Endothelial cell of umbilical vein (primary cell): ENCODE data around the gene GYG1. TPM values are rescaled to one million over a fixed set of nuclear protein-coding genes. Genes with fewer than 3 reads are reported as not detected.

Source experiments
- BruUV-seq: library from RNA; stranded (reverse); fragments of 400-500 nt; replicated peaks from 2 replicates; lab custom pipeline; 2021; lab: Mats Ljungman, UMichigan
- CTCF ChIA-PET: fragments of 300-600, 350-600 bp; sonication (Branson Sonifier 250); formaldehyde crosslinking; loops from one replicate; lab custom pipeline; 2021; ENCODE audit warnings: antibody characterized with exemption, inconsistent platforms; lab: Charles Lee
- POLR2A ChIA-PET: fragments of 300-600, 350-600 bp; sonication (Branson Sonifier 250); formaldehyde crosslinking; loops from one replicate; lab custom pipeline; 2021; ENCODE audit warnings: antibody characterized with exemption, inconsistent platforms; lab: Charles Lee
- DNase-seq: peaks from one replicate; pipeline ENCODE4 v3.0.0-alpha.2; 2011; ENCODE audit warnings: low read depth, low spot score
- FAIRE-seq: peaks from 2 replicates; lab custom pipeline; 2011; peaks lifted over from hg19 to GRCh38; lab: Jason Lieb, UNC
- H2AFZ ChIP-seq: 2 replicates; pipeline ENCODE4 v1.6.0; 2012; ENCODE audit warnings: low read depth, low read length, control low read depth, inconsistent platforms
- H3K27ac ChIP-seq: 2 replicates; pipeline ENCODE4 v1.5.1; 2011; ENCODE audit warnings: low read depth, mild to moderate bottlenecking, control low read depth, low read length, moderate library complexity; ENCODE audit not compliant: insufficient read depth
- H3K27me3 ChIP-seq, 2 experiments: 2 replicates each; pipeline versions ENCODE4 v1.6.0 to v1.6.1; 2011; ENCODE audit warnings: low read length in 2 of 2, mixed read lengths in 1 of 2; ENCODE audit not compliant: control insufficient read depth in 2 of 2, insufficient read depth in 2 of 2
- H3K36me3 ChIP-seq, 2 experiments: 2 replicates in 1 of 2; 3 replicates in 1 of 2; pipeline ENCODE4 v1.5.1; 2011; ENCODE audit warnings: low read length in 2 of 2, mild to moderate bottlenecking in 1 of 2, moderate library complexity in 1 of 2; ENCODE audit not compliant: control insufficient read depth in 2 of 2, insufficient read depth in 2 of 2; ENCODE audit errors: extremely low read depth in 1 of 2
- H3K4me1 ChIP-seq: 3 replicates; pipeline ENCODE4 v1.5.1; 2011; ENCODE audit warnings: mild to moderate bottlenecking, low read length; ENCODE audit not compliant: control insufficient read depth, insufficient read depth; ENCODE audit errors: extremely low read depth
- H3K4me2 ChIP-seq: 2 replicates; pipeline ENCODE4 v1.6.1; 2011; ENCODE audit warnings: low read length, control low read depth, mixed read lengths; ENCODE audit not compliant: insufficient read depth
- H3K4me3 ChIP-seq, 3 experiments: fragments of 200-600 bp in 1 of 3; sonication (generic), shearing (Covaris generic) in 1 of 3; replicated peaks in 1 of 3; 2 replicates each; pipeline ENCODE4 v1.5.1; 2011 to 2016; ENCODE audit warnings: control low read depth in 3 of 3, low read length in 3 of 3, mild to moderate bottlenecking in 2 of 3, inconsistent platforms in 1 of 3, low read depth in 1 of 3, moderate library complexity in 1 of 3; ENCODE audit not compliant: insufficient read depth in 1 of 3
- H3K79me2 ChIP-seq: 2 replicates; pipeline ENCODE4 v1.6.0; 2012; ENCODE audit warnings: low read length, inconsistent platforms; ENCODE audit not compliant: control insufficient read depth, insufficient read depth
- H3K9ac ChIP-seq: replicated peaks from 2 replicates; pipeline ENCODE3; 2011; ENCODE audit warnings: low read length, control low read depth; ENCODE audit not compliant: insufficient read depth; ENCODE audit errors: extremely low read depth
- H3K9me1 ChIP-seq: replicated peaks from 3 replicates; pipeline ENCODE4 v1.6.0; 2011; ENCODE audit warnings: mild to moderate bottlenecking, low read length; ENCODE audit not compliant: control insufficient read depth, insufficient read depth; ENCODE audit errors: extremely low read depth
- H3K9me3 ChIP-seq: replicated peaks from 2 replicates; pipeline ENCODE4 v1.5.1; 2012; ENCODE audit warnings: low read length, inconsistent platforms; ENCODE audit not compliant: control insufficient read depth, insufficient read depth
- H4K20me1 ChIP-seq: replicated peaks from 2 replicates; pipeline ENCODE3; 2011; ENCODE audit warnings: mild to moderate bottlenecking, low read length; ENCODE audit not compliant: control insufficient read depth, insufficient read depth; ENCODE audit errors: extremely low read depth
- CTCF ChIP-seq, 2 donors: IDR thresholded peaks; 1 replicate in 1 of 2; 2 replicates in 1 of 2; pipeline ENCODE4 v1.5.1; 2011; ENCODE audit warnings: low read length in 2 of 2, mild to moderate bottlenecking in 2 of 2, moderate library complexity in 2 of 2, control low read depth in 1 of 2, inconsistent platforms in 1 of 2, low read depth in 1 of 2; ENCODE audit not compliant: insufficient read depth in 1 of 2; ENCODE audit errors: extremely low read depth in 1 of 2
- EZH2 ChIP-seq: IDR thresholded peaks from 2 replicates; pipeline ENCODE4 v1.6.1; 2012; ENCODE audit warnings: borderline replicate concordance, low read depth, mild to moderate bottlenecking, moderate library complexity, low read length, inconsistent platforms; ENCODE audit not compliant: severe bottlenecking
- FOS ChIP-seq: IDR thresholded peaks from 2 replicates; pipeline ENCODE4 v1.6.1; 2011; ENCODE audit warnings: mild to moderate bottlenecking, low read length, moderate library complexity, borderline replicate concordance; ENCODE audit not compliant: insufficient read depth
- GATA2 ChIP-seq: IDR thresholded peaks from 2 replicates; pipeline ENCODE4 v1.7.0; 2011; ENCODE audit warnings: low read depth, mild to moderate bottlenecking, moderate library complexity, mixed read lengths, low read length; ENCODE audit not compliant: insufficient read length, insufficient read depth
- JUN ChIP-seq: IDR thresholded peaks from 2 replicates; pipeline ENCODE4 v1.6.1; 2011; ENCODE audit warnings: borderline replicate concordance, low read depth; ENCODE audit not compliant: insufficient read length, insufficient read depth
- MAX ChIP-seq: IDR thresholded peaks from 2 replicates; pipeline ENCODE4 v1.6.1; 2011; ENCODE audit not compliant: insufficient read depth, insufficient read length
- MYC ChIP-seq: IDR thresholded peaks from one replicate; pipeline ENCODE4 v1.6.1; 2011; ENCODE audit warnings: mild to moderate bottlenecking, low read depth, low read length
- POLR2A ChIP-seq: IDR thresholded peaks from 2 replicates; pipeline ENCODE4 v1.6.1; 2012; ENCODE audit warnings: low read depth, mild to moderate bottlenecking, control low read depth, low read length
- POLR2AphosphoS5 ChIP-seq: IDR thresholded peaks from 2 replicates; pipeline ENCODE4 v1.6.1; 2012; ENCODE audit warnings: low read depth, mild to moderate bottlenecking, control low read depth, low read length, moderate library complexity; ENCODE audit not compliant: insufficient read depth
- dilution Hi-C: fragments of 300-500 bp; cut with MboI; formaldehyde crosslinking; loops from one replicate; pipeline ENCODE4 v1.15.0; 2019; ENCODE audit warnings: low sequenced_read_pairs; ENCODE audit not compliant: extremely low pct_ligation_motif_present
- intact Hi-C: fragments of 100-400 bp; cut with micrococcal nuclease; formaldehyde crosslinking; loops from one replicate; pipeline ENCODE4 v1.10.0; 2022
- polyA plus RNA-seq, 4 experiments: library from polyadenylated mRNA; depleted of rRNA in 3 of 4; stranded (reverse) in 3 of 4; unstranded in 1 of 4; fragments of >200 nt; gene quantifications; 2 replicates each; pipeline versions ENCODE4 v1.2.1 to v1.2.3, GENCODE V29; 2011 to 2012; ENCODE audit warnings: missing spikeins in 1 of 4
- total RNA-seq: library from RNA; stranded (reverse); gene quantifications from 2 replicates; pipeline ENCODE4 v1.2.3, GENCODE V29; 2021

Gene GYG1
- total and polyA plus RNA-seq, 2 donors (not counting 3 experiments of a cell fraction or from before 2014, with no cell fraction given), result 24.7 to 58.5 TPM

- intact Hi-C loops, result no loop called here
- Histone ChIP-seq H3K4me1 (peaks cover 5% of the 10 kb centered on the region), H2AFZ (no peak overlapping the region), H3K36me3 (peaks cover 3 to 17% of the 10 kb centered on the region in 2 experiments), H3K79me2 (no peaks in the 10 kb centered on the region), H3K4me2 (no peak overlapping the region), H3K27ac (no peak overlapping the region), H3K9ac (no peak overlapping the region), H4K20me1 (no peaks in the 10 kb centered on the region), H3K4me3 (no peak overlapping the region), H3K9me3 (no peaks in the 10 kb centered on the region), H3K9me1 (no peaks in the 10 kb centered on the region), H3K27me3 (no peaks in the 10 kb centered on the region)
- FAIRE-seq (no peak), DNase-seq (no peak)
- CTCF ChIA-PET, result interaction anchor here (0.9 to 1.5 kb wide), 2 partner anchors 10 to 13 kb away, joined by 3 read pairs; partner anchors contain the start of gene GYG1
- dilution Hi-C loops, result no loop called here
- no TSS peak for BruUV-seq
- TF ChIP-seq GATA2 (no peak), CTCF (IDR thresholded peaks at IDR 0.05; ENCODE audit: extremely low read depth in 1 of 2, insufficient read depth in 1 of 2, low read depth in 1 of 2, low read length in 2 of 2) (no peak), JUN (no peak), EZH2 (no peak), POLR2AphosphoS5 (no peak), FOS (no peak), MAX (no peak), POLR2A (no peak), MYC (no peak)
- POLR2A ChIA-PET, result no interaction called here
These were observed 13.3 kb downstream of the GYG1 start for GRCh38 chr3:149004622-149005021.
